ENCODE data around the gene HS3ST5.

HS3ST5 gene

GRCh38 chr6:114133816-114134215, 209.0 kb downstream of the HS3ST5 start:
- no peak for TF ChIP-seq CTCF (conservative IDR thresholded peaks at IDR 0.05; ENCODE audit: low read depth, low read length)
- H3K4me3 ChIP-seq (ENCODE audit: low read depth, low read length), result no peak overlapping the region
- no peak for DNase-seq (ENCODE audit: low read depth)

- DNase-seq (ENCODE audit: low read depth), result no peak
- no peak for TF ChIP-seq CTCF (conservative IDR thresholded peaks at IDR 0.05; ENCODE audit: low read depth, low read length)
- H3K4me3 ChIP-seq (ENCODE audit: low read depth, low read length), result no peak overlapping the region
Observed at GRCh38 chr6:114131945-114132344, 210.9 kb downstream of the HS3ST5 start.

GRCh38 chr6:114125576-114125975, 217.2 kb downstream of the HS3ST5 start:
- TF ChIP-seq CTCF (conservative IDR thresholded peaks at IDR 0.05; ENCODE audit: low read depth, low read length), result no peak
- no peak overlapping the region for H3K4me3 ChIP-seq (ENCODE audit: low read depth, low read length)
- no peak for DNase-seq (ENCODE audit: low read depth)

- TF ChIP-seq CTCF (conservative IDR thresholded peaks at IDR 0.05; ENCODE audit: low read depth, low read length), result no peak
- H3K4me3 ChIP-seq (ENCODE audit: low read depth, low read length), result no peak overlapping the region
- no peak for DNase-seq (ENCODE audit: low read depth)
Observed at GRCh38 chr6:114121913-114122662, 220.7 kb downstream of the HS3ST5 start.

GRCh38 chr6:114119056-114119455, 223.8 kb downstream of the HS3ST5 start:
- no peak overlapping the region for H3K4me3 ChIP-seq (ENCODE audit: low read depth, low read length)
- DNase-seq (ENCODE audit: low read depth), result no peak
- no peak for TF ChIP-seq CTCF (conservative IDR thresholded peaks at IDR 0.05; ENCODE audit: low read depth, low read length)

GRCh38 chr6:114115652-114116051, 227.2 kb downstream of the HS3ST5 start:
- no peak for DNase-seq (ENCODE audit: low read depth)
- TF ChIP-seq CTCF (conservative IDR thresholded peaks at IDR 0.05; ENCODE audit: low read depth, low read length), result no peak
- H3K4me3 ChIP-seq (ENCODE audit: low read depth, low read length), result no peak overlapping the region
